GM23338 (cell line): Measurements from ENCODE around the gene BAX. TPM values are rescaled to one million over a fixed set of nuclear protein-coding genes. Genes with fewer than 3 reads are reported as not detected.
A peak's percentile ranks its signal among the peaks of the same experiment; 100 is the strongest.

Source experiments
- ATAC-seq: fragments of 200-7000 bp; cut with Tn5 transposase; 3 replicates; pipeline ENCODE4 v1.9.1; 2020
- DNase-seq: peaks from one replicate; pipeline ENCODE4 v3.0.0-alpha.2; 2015; ENCODE audit warnings: low spot score
- H2AFZ ChIP-seq: fragments of 200-600 bp; sonication (generic); 2 replicates; pipeline ENCODE4 v1.8.0; 2016; ENCODE audit warnings: antibody characterized with exemption, mild to moderate bottlenecking, moderate library complexity
- H3F3A ChIP-seq: fragments of 200-600 bp; sonication (generic); replicated peaks from 2 replicates; pipeline ENCODE4 v1.8.0; 2017; ENCODE audit warnings: antibody characterized with exemption, mixed run types, low read depth
- H3K27ac ChIP-seq: fragments of 200-600 bp; sonication (generic); 2 replicates; pipeline ENCODE4 v1.6.1; 2016; ENCODE audit warnings: low read depth
- H3K27me3 ChIP-seq: fragments of 200-600 bp; sonication (generic); 2 replicates; pipeline ENCODE4 v1.8.0; 2016; ENCODE audit warnings: mild to moderate bottlenecking, mixed run types, moderate library complexity; ENCODE audit not compliant: insufficient read depth
- H3K36me3 ChIP-seq: fragments of 200-600 bp; sonication (generic); 2 replicates; pipeline ENCODE4 v1.8.0; 2016; ENCODE audit warnings: mild to moderate bottlenecking; ENCODE audit not compliant: insufficient read depth
- H3K4me1 ChIP-seq: fragments of 200-600 bp; sonication (generic); 2 replicates; pipeline ENCODE4 v1.8.0; 2016; ENCODE audit warnings: mild to moderate bottlenecking, moderate library complexity; ENCODE audit not compliant: insufficient read depth
- H3K4me2 ChIP-seq: fragments of 200-600 bp; sonication (generic); 2 replicates; pipeline ENCODE4 v1.7.1; 2017; ENCODE audit warnings: mixed run types
- H3K4me3 ChIP-seq: fragments of 200-600 bp; sonication (generic); 2 replicates; pipeline ENCODE4 v1.6.1; 2016; ENCODE audit warnings: mixed run types
- H3K79me2 ChIP-seq: fragments of 200-600 bp; sonication (generic); replicated peaks from 2 replicates; pipeline ENCODE4 v1.8.0; 2017; ENCODE audit warnings: mild to moderate bottlenecking; ENCODE audit not compliant: insufficient read depth
- H3K9me2 ChIP-seq: fragments of 200-600 bp; sonication (generic); 2 replicates; pipeline ENCODE4 v1.8.0; 2017; ENCODE audit not compliant: insufficient read depth
- H4K20me1 ChIP-seq: fragments of 200-600 bp; sonication (generic); replicated peaks from 2 replicates; pipeline ENCODE4 v1.8.0; 2017; ENCODE audit warnings: mild to moderate bottlenecking; ENCODE audit not compliant: insufficient read depth
- H3K27ac Mint-ChIP-seq: 2 replicates; pipeline ENCODE4 v1.8.0; 2020; ENCODE audit warnings: inconsistent platforms, mild to moderate bottlenecking, moderate library complexity, mixed read lengths
- H3K27me3 Mint-ChIP-seq: 3 replicates; pipeline ENCODE4 v1.8.0; 2022; ENCODE audit warnings: low read depth, mild to moderate bottlenecking, moderate library complexity, mixed read lengths, inconsistent platforms; ENCODE audit not compliant: insufficient read depth, poor library complexity
- H3K36me3 Mint-ChIP-seq: 3 replicates; pipeline ENCODE4 v1.8.0; 2021; ENCODE audit warnings: low read depth, mild to moderate bottlenecking, inconsistent platforms, moderate library complexity, mixed read lengths
- H3K4me1 Mint-ChIP-seq: 3 replicates; pipeline ENCODE4 v1.8.0; 2020; ENCODE audit warnings: mild to moderate bottlenecking, inconsistent platforms, mixed read lengths
- H3K4me3 Mint-ChIP-seq: 3 replicates; pipeline ENCODE4 v1.8.0; 2021; ENCODE audit warnings: moderate library complexity, mild to moderate bottlenecking, inconsistent platforms, mixed read lengths
- H3K9me3 Mint-ChIP-seq: 3 replicates; pipeline ENCODE4 v1.8.0; 2020; ENCODE audit warnings: moderate library complexity, mild to moderate bottlenecking, inconsistent platforms, mixed read lengths
- CREB1 ChIP-seq: fragments of 250-450 bp; sonication (Bioruptor Pico); IDR thresholded peaks from 2 replicates; pipeline ENCODE4 v1.5.0; 2020; ENCODE audit warnings: low read depth, mild to moderate bottlenecking, moderate library complexity
- EZH2 ChIP-seq: fragments of 200-600 bp; sonication (generic); IDR thresholded peaks from one replicate; pipeline ENCODE4 v1.8.0; 2017; ENCODE audit warnings: antibody characterized with exemption, mild to moderate bottlenecking, low read depth; ENCODE audit not compliant: unreplicated experiment
- EZH2phosphoT487 ChIP-seq: fragments of 200-600 bp; sonication (generic); IDR thresholded peaks from one replicate; pipeline ENCODE4 v1.8.1; 2018; ENCODE audit warnings: antibody characterized with exemption; ENCODE audit not compliant: unreplicated experiment
- JUNB ChIP-seq: IDR thresholded peaks from one replicate; pipeline ENCODE4 v1.6.1; 2016; ENCODE audit warnings: antibody characterized with exemption; ENCODE audit not compliant: unreplicated experiment
- NANOG ChIP-seq: IDR thresholded peaks from 2 replicates; pipeline ENCODE4 v1.6.1; 2016; ENCODE audit warnings: antibody characterized with exemption, borderline replicate concordance
- POLR2AphosphoS5 ChIP-seq: IDR thresholded peaks from 2 replicates; pipeline ENCODE4 v1.6.1; 2016; ENCODE audit warnings: antibody characterized with exemption, low read depth
- STAT1 ChIP-seq: IDR thresholded peaks from one replicate; pipeline ENCODE4 v1.6.1; 2016; ENCODE audit warnings: antibody characterized with exemption; ENCODE audit not compliant: unreplicated experiment
- ZNF114 ChIP-seq: fragments of 250-450 bp; sonication (Bioruptor Pico); IDR thresholded peaks from 2 replicates; pipeline ENCODE4 v1.5.0; 2020; ENCODE audit warnings: mild to moderate bottlenecking, moderate library complexity
- ZNF331 ChIP-seq: fragments of 250-450 bp; sonication (Bioruptor Pico); IDR thresholded peaks from 2 replicates; pipeline ENCODE4 v1.5.0; 2020; ENCODE audit warnings: low read depth, mild to moderate bottlenecking, moderate library complexity
- polyA plus RNA-seq: library from polyadenylated mRNA; unstranded; fragments of >200 nt; fragmentation: Nextera tagmentation; extraction: Ambion mirVana; gene quantifications from 2 replicates; pipeline ENCODE4 v1.2.1, GENCODE V29; 2016
- total RNA-seq: library from RNA; depleted of rRNA; stranded (reverse); fragments of >200 nt; shearing (Covaris generic); gene quantifications from 2 replicates; pipeline ENCODE4 v1.2.3, GENCODE V29; 2014
- TF ChIP-seq, protein P1 (sequence below): IDR thresholded peaks from 2 replicates; pipeline ENCODE4 v1.6.1; 2016; ENCODE audit warnings: antibody characterized with exemption
- TF ChIP-seq, protein P2 (sequence below): fragments of 250-450 bp; sonication (Bioruptor Pico); IDR thresholded peaks from 2 replicates; pipeline ENCODE4 v1.5.0; 2020; ENCODE audit warnings: mild to moderate bottlenecking, moderate library complexity
- TF ChIP-seq, protein P3 (sequence below): IDR thresholded peaks from one replicate; pipeline ENCODE4 v1.6.1; 2018; ENCODE audit warnings: antibody characterized with exemption; ENCODE audit not compliant: unreplicated experiment
- TF ChIP-seq, protein P4 (sequence below), 2 experiments: fragments of 200-600 bp in 1 of 2; sonication (generic) in 1 of 2; conservative IDR thresholded peaks; 2 replicates each; pipeline versions ENCODE4 v1.5.1 to v1.6.1; 2016 to 2017; ENCODE audit warnings: antibody characterized with exemption in 2 of 2, low read depth in 2 of 2, mild to moderate bottlenecking in 2 of 2, moderate library complexity in 1 of 2

The BAX gene
- total and polyA plus RNA-seq, 2 experiments from 2014 or later = 179 to 261 TPM

DNA sequence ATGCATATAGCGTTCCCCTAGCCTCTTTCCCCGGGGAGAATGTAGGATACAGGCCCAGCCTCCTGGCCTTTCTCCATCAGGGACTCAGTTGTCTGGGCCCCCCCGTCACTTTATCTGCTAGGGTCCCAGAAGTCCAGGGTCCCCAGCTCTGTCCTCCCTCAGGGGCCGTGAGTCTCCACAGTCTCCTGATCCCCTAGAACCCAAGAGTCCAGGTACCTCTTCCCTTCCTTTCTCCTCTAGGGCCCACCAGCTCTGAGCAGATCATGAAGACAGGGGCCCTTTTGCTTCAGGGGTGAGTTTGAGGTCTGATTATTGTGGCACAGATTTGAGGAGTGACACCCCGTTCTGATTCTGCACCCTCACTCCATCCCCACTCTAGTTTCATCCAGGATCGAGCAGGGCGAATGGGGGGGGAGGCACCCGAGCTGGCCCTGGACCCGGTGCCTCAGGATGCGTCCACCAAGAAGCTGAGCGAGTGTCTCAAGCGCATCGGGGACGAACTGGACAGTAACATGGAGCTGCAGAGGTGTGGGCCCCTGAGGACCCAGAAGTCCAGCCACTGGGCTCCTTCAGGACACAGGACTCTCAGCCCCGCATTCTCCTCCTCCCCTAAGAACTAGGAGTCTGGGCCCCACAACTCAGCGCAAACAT lies 758 bp downstream of the BAX start:
- Mint-ChIP-seq H3K36me3 (peaks cover 42% of the 10 kb centered on the region), H3K27me3 (peaks cover 18% of the 10 kb centered on the region), H3K27ac (peak overlapping the region; percentile 94), H3K9me3 (no peaks in the 10 kb centered on the region), H3K4me3 (peak overlapping the region; percentile 77), H3K4me1 (peaks cover 16% of the 10 kb centered on the region)
- H3K9me2 ChIP-seq = no peaks in the 10 kb centered on the region
- H3K27me3 ChIP-seq = no peaks in the 10 kb centered on the region
- H3K4me2 ChIP-seq = peak overlapping the region; percentile 99
- H2AFZ ChIP-seq = no peak overlapping the region
- no peak for ATAC-seq
- no peak for TF ChIP-seq EZH2
- TF ChIP-seq CREB1 = no peak
- TF ChIP-seq POLR2AphosphoS5 = no peak
- TF ChIP-seq, protein P1, sequence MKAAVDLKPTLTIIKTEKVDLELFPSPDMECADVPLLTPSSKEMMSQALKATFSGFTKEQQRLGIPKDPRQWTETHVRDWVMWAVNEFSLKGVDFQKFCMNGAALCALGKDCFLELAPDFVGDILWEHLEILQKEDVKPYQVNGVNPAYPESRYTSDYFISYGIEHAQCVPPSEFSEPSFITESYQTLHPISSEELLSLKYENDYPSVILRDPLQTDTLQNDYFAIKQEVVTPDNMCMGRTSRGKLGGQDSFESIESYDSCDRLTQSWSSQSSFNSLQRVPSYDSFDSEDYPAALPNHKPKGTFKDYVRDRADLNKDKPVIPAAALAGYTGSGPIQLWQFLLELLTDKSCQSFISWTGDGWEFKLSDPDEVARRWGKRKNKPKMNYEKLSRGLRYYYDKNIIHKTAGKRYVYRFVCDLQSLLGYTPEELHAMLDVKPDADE = no peak
- no peak for TF ChIP-seq EZH2phosphoT487
- TF ChIP-seq, protein P2, sequence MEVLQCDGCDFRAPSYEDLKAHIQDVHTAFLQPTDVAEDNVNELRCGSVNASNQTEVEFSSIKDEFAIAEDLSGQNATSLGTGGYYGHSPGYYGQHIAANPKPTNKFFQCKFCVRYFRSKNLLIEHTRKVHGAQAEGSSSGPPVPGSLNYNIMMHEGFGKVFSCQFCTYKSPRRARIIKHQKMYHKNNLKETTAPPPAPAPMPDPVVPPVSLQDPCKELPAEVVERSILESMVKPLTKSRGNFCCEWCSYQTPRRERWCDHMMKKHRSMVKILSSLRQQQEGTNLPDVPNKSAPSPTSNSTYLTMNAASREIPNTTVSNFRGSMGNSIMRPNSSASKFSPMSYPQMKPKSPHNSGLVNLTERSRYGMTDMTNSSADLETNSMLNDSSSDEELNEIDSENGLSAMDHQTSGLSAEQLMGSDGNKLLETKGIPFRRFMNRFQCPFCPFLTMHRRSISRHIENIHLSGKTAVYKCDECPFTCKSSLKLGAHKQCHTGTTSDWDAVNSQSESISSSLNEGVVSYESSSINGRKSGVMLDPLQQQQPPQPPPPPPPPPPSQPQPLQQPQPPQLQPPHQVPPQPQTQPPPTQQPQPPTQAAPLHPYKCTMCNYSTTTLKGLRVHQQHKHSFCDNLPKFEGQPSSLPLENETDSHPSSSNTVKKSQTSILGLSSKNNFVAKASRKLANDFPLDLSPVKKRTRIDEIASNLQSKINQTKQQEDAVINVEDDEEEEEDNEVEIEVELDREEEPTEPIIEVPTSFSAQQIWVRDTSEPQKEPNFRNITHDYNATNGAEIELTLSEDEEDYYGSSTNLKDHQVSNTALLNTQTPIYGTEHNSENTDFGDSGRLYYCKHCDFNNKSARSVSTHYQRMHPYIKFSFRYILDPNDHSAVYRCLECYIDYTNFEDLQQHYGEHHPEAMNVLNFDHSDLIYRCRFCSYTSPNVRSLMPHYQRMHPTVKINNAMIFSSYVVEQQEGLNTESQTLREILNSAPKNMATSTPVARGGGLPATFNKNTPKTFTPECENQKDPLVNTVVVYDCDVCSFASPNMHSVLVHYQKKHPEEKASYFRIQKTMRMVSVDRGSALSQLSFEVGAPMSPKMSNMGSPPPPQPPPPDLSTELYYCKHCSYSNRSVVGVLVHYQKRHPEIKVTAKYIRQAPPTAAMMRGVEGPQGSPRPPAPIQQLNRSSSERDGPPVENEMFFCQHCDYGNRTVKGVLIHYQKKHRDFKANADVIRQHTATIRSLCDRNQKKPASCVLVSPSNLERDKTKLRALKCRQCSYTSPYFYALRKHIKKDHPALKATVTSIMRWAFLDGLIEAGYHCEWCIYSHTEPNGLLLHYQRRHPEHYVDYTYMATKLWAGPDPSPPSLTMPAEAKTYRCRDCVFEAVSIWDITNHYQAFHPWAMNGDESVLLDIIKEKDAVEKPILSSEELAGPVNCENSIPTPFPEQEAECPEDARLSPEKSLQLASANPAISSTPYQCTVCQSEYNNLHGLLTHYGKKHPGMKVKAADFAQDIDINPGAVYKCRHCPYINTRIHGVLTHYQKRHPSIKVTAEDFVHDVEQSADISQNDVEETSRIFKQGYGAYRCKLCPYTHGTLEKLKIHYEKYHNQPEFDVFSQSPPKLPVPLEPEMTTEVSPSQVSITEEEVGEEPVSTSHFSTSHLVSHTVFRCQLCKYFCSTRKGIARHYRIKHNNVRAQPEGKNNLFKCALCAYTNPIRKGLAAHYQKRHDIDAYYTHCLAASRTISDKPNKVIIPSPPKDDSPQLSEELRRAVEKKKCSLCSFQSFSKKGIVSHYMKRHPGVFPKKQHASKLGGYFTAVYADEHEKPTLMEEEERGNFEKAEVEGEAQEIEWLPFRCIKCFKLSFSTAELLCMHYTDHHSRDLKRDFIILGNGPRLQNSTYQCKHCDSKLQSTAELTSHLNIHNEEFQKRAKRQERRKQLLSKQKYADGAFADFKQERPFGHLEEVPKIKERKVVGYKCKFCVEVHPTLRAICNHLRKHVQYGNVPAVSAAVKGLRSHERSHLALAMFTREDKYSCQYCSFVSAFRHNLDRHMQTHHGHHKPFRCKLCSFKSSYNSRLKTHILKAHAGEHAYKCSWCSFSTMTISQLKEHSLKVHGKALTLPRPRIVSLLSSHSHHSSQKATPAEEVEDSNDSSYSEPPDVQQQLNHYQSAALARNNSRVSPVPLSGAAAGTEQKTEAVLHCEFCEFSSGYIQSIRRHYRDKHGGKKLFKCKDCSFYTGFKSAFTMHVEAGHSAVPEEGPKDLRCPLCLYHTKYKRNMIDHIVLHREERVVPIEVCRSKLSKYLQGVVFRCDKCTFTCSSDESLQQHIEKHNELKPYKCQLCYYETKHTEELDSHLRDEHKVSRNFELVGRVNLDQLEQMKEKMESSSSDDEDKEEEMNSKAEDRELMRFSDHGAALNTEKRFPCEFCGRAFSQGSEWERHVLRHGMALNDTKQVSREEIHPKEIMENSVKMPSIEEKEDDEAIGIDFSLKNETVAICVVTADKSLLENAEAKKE (CRISPR knock-in tag) = no peak
- no peak for TF ChIP-seq STAT1
- TF ChIP-seq, protein P3, sequence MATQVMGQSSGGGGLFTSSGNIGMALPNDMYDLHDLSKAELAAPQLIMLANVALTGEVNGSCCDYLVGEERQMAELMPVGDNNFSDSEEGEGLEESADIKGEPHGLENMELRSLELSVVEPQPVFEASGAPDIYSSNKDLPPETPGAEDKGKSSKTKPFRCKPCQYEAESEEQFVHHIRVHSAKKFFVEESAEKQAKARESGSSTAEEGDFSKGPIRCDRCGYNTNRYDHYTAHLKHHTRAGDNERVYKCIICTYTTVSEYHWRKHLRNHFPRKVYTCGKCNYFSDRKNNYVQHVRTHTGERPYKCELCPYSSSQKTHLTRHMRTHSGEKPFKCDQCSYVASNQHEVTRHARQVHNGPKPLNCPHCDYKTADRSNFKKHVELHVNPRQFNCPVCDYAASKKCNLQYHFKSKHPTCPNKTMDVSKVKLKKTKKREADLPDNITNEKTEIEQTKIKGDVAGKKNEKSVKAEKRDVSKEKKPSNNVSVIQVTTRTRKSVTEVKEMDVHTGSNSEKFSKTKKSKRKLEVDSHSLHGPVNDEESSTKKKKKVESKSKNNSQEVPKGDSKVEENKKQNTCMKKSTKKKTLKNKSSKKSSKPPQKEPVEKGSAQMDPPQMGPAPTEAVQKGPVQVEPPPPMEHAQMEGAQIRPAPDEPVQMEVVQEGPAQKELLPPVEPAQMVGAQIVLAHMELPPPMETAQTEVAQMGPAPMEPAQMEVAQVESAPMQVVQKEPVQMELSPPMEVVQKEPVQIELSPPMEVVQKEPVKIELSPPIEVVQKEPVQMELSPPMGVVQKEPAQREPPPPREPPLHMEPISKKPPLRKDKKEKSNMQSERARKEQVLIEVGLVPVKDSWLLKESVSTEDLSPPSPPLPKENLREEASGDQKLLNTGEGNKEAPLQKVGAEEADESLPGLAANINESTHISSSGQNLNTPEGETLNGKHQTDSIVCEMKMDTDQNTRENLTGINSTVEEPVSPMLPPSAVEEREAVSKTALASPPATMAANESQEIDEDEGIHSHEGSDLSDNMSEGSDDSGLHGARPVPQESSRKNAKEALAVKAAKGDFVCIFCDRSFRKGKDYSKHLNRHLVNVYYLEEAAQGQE = no peak
- no peak for TF ChIP-seq JUNB
- TF ChIP-seq ZNF331 (CRISPR knock-in tag) = no peak
- TF ChIP-seq, protein P4, sequence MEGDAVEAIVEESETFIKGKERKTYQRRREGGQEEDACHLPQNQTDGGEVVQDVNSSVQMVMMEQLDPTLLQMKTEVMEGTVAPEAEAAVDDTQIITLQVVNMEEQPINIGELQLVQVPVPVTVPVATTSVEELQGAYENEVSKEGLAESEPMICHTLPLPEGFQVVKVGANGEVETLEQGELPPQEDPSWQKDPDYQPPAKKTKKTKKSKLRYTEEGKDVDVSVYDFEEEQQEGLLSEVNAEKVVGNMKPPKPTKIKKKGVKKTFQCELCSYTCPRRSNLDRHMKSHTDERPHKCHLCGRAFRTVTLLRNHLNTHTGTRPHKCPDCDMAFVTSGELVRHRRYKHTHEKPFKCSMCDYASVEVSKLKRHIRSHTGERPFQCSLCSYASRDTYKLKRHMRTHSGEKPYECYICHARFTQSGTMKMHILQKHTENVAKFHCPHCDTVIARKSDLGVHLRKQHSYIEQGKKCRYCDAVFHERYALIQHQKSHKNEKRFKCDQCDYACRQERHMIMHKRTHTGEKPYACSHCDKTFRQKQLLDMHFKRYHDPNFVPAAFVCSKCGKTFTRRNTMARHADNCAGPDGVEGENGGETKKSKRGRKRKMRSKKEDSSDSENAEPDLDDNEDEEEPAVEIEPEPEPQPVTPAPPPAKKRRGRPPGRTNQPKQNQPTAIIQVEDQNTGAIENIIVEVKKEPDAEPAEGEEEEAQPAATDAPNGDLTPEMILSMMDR (conservative IDR thresholded peaks at IDR 0.05; ENCODE audit: low read depth in 2 of 2) = no peak
- no peak for TF ChIP-seq ZNF114 (CRISPR knock-in tag)
- TF ChIP-seq NANOG = no peak
- peak overlapping the region; percentile 88 for H3K4me3 ChIP-seq
- peaks cover 22% of the 10 kb centered on the region for H3F3A ChIP-seq
- H3K4me1 ChIP-seq = peaks cover 12% of the 10 kb centered on the region; the same call in 1 of the 2 replicates
- peaks cover 29% of the 10 kb centered on the region for H3K79me2 ChIP-seq
- H3K36me3 ChIP-seq = peaks cover 10% of the 10 kb centered on the region
- peak overlapping the region; percentile 92 for H3K27ac ChIP-seq
- H4K20me1 ChIP-seq = peaks cover 13% of the 10 kb centered on the region
- DNase-seq = no peak
